HTERT RPE-1 (cell line): ENCODE results near the gene FAM25G.
"Not testable (repeated sequence)": the region's sequence is repeated elsewhere in the genome, so short reads cannot be mapped to it uniquely, and the experiment has no call there.

Experiments
- in situ Hi-C: fragments of 300-500 bp; cut with MboI; formaldehyde crosslinking; loops from 4 replicates; pipeline ENCODE4 v1.14.3; 2020; ENCODE audit warnings: low sequenced_read_pairs

The FAM25G gene

DNA sequence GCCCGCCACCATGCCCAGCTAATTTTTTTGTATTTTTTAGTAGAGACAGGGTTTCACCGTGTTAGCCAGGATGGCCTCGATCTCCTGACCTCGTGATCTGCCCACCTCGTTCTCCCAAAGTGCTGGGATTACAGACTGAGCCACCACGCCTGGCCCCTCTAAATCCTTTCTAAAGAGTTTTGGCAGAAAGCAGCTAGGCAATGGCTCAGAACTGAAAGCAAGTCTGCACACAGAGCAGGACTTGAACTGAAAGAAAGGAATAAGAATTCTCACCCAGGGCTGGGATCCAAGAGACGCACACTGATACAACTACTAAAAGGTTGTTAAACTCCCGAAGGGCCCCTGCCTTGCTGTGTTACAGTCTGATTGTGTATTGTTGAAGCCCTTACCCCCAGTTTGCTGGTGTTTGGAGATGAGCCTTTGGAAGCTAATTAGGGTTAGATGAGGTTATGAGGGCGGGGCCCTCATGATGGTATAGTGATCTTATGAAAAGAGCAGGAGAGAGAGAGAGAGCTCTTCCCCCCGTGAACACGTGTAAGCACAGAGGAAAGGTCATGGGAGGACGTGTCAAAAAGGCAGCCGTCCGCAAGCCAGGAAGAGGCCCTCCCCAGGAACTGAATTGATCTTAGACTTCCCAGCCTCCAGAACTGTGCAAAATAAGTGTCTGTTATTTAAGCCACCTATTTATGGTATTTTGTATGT, 26.1 kb downstream of the FAM25G start:
- in situ Hi-C loops: not testable (repeated sequence)

DNA sequence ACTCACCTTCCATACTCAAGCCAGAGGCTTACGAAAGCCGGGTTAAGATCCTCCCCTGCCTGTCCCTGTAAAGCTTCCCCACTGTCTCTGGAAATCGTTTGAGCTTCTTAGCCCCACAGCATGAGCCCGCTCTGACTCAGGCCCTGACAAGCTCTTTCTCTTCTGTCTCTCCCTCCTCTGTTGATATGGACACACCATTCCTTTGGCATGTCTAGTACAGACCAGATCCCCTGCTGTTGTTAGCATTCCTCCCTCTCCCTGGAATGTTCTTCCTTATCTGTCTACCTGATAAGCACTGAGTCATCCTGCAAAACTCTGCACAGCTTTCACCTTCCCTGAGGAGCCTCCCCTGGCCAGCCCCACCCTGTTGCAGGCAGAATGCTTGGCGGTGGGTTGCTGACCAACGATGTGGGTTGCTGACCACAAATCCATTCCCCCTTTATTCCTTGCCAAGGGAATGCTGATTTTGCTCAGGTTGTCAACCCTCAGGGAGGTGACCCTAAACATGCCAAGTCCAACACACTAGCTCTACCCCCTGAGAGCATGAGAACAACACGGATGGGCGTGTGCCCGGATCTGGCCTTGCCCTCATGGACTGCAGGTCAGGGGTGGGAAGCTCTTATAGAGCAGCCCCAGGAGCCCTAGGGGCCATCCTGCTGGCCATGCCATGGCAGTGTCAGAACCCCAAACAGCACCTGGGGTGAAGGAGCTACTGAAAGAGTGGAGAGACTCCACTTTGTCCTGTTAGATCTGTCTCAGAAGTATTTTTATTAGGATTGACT, 28.7 kb downstream of the FAM25G start:
- in situ Hi-C loops: not testable (repeated sequence)

DNA sequence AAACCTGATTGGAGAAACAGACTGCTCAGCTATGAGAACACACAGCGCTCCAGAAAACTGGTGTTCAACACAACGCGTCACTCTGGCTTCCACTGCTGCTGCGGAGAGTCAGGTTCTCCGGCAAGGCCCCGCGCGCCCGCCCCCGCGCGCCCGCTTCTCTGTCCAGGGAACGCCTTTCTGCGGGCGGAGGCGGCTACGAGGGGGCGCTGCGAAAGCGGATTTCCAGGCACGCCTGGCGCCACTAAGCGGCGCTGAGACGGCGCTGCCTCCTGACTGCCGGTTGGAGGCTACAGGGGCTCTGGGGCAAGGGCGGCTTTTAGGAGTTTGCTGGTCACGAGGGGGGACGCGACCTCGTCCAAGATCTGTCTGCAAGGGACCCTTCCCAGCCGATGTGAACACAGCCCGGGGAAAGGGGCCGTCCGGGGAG, 30.2 kb downstream of the FAM25G start:
- in situ Hi-C loops: not testable (repeated sequence)

DNA sequence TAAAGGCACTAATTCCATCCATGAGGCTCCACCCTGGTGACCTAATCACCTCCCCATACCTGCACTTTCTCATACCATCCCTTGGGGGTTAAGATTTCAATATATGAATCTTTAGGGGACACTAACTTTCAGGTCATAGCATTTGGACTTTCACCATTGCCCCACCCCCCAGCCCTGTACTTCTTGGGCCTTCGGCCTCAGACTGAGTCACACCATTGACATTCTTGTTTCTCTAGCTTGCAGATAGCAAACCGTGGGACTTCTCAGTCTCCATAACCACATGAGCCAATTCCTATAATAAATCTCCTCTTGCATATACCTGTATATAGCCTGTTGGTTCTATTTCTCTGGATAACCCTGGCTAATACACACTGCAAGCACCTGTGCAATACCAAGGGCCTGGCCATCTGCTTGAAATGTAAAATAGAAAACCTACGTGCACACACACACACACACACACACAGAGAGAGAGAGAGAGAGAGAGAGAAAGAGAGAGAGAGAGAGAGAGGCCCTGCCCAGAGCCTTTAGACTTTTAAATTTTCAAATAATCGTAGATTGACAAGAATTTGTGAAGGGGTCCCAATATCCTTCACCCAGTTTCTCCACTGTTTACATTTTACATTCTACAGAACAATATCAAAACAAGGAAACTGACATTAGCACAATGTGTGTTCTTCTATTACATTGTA, 32.9 kb downstream of the FAM25G start:
- in situ Hi-C loops: no loop called here

DNA sequence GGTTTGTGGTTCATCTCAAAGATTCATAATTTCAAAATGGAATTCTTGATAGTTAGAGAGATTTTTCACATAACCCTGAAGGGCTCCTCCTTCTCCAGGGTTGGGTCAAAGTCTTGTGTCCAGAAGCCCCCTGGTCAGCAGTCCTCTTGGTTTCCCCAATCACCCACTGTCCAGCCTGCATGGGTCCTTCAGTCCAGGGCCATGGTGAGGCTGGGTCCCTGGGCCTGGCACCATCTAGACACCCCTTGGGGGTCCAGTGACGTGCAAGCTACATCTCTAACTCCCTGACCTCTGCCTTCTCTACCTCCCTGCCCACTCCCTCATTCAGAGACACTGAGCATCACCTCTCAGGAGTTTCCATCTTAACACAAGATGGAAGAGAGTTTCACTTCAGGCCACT, 33.7 kb downstream of the FAM25G start:
- in situ Hi-C loops: no loop called here

DNA sequence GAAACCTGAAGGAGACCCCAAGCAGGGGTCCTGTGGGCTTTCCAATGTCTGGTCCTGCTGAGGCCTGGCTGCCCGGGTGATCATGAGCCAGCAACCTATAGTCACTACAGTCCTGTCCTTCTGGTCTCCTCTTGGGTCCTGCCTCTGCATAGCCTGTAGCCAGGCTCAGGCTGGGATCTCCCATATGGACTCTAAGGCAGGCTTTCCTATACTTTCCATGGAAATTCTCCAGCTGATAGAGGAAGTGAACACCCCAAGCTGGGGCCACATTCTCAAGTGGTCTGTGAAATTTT, 34.0 kb downstream of the FAM25G start:
- in situ Hi-C loops: no loop called here

DNA sequence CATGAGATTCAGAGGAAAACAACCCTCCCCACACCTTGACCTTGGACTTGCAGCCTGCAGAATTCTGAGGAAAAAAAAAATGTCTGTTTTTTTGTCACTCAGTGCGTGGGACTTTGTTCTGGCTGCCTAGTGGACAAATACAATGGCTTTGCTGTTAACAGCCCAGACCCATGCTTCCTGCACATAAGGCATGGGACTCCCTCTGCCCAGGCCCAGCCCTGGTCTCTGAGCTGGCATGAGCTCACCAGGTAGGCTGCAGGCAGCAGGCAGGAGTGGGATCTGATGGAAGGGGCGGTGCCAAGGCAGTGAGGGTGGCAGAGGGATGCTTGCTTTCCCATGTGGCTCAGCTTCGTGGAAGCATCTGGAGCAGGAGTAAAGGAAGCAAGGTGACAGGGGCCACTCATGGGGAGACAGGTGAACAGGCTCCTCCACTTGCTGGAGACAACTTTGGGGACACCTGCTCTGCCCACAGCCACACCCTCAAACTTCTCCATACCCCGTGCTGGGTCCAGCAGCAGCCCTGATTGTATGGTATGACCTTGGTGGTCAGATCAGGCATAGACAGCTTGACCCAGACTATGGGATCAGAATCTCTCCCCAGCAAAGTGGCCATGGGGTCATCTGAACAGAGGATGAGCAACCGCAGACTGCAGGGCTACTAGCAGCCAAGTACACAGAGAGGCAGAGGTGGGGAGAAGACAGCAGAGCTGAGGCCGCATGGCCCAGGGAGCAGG, 34.5 kb downstream of the FAM25G start:
- in situ Hi-C loops: no loop called here

DNA sequence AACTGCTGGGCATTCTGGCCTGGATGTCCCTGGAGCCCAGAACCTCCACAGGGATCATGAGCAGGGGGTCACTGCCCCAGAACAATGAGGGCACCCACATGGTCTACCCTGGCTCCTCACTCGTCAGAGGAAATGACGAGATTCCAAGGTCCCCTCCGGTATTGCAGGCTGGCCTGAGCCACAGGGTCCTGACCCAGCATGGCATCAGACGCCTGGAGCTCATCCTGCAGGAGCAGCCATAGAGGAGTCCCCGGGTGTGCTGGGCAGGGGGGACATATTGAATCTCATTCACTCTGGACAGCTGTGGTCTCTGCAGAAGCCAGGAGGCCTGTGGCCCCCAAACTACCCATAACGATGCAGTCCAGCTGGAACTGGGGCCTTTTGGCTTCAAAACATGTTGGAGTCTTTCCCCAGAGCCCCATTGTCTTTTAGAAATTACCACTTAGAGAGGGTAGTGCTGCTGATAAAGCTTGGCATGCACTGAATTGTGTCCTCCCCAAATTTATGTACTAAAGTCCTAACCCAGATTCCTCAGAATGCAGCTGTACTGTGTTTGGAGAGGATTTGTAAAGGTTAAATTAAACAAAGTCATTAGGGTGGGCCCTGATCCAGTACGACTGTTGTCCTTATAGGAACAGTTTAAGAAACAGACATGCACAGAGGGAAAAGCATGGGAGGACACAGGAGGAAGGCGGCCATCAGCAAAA, 35.3 kb downstream of the FAM25G start:
- in situ Hi-C loops: no loop called here

DNA sequence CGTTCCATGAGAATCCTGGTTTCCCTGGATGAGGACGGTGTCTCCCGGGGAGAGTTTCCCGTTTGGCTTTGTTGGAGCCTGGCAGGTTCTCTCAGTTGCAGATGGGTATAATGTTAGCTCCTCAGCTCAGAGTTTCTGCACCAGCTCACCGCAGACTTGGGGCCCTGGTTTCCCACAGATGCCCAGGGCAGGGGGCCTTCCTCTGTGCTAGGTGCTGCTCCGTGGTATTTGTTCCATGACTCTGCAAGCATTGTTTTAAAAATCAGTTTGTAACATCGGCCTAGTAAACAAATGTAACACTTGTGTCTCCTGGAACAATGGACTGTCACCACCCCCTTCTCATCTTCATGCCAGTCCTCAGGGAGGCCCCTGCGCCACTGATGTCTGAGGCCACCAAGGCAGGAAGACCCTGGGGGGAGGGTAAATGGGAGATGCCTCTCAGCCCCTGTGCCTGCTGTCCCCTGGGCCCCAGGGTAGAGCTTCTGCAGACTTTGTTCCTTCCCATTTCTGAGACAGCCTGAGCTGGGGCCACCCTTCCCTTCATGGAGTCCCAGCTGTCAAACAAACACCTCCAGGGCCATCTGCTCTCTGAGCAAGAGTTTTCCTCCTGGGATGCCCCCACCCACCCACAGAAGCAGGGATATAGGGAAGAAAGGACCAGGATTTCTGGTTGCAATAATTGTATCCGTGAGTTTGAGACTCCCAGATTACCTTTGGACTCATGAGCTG, 36.0 kb downstream of the FAM25G start:
- in situ Hi-C loops: not testable (repeated sequence)

DNA sequence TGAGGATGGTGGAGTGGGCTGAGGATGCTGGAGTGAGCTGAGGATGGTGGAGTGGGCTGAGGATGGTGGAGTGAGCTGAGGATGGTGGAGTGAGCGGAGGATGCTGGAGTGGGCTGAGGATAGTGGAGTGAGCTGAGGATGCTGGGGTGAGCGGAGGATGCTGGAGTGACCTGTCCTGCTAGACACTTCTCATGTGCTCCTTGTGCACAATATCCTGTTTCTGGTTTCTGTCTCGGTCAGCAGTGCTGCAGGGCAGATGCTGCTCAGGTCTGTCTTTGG, 36.8 kb downstream of the FAM25G start:
- in situ Hi-C loops: no loop called here

DNA sequence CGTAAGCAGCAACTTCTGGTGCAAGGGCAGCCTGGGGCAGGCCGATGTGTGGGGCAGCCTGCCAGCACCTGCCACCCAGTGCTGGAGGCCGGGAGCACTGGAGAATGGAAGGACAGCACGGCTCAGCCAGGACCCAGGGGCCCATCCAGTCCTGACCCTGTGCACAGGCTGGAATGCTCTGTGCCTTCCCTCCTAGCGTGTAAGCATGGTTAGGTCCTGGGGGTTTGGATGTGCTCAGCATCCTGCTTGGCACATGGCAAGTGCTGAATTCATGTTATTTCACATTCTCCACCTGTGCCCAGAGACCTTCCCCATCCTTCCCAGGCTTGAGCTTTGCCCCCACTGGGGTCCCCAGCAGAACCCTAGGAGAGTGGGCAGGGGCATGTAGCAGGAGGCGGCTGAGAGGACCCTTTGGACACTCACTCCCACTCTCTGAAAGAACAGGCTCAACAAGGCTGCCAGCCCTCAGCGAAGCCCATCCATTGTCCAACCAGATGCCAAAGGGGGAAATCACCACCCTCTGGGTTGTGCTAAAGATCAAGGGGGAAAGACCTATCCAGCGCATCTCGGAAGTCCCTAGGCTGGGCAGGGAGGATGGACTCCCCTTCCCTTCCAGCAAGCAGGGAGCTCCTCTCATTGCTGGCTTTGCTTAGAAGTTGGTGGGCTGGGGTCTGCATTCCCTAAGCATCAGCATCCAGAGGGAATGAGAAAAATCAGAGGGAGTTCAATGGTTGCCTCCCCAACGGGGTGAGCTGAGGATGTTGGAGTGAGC, 37.3 kb downstream of the FAM25G start:
- in situ Hi-C loops: no loop called here

DNA sequence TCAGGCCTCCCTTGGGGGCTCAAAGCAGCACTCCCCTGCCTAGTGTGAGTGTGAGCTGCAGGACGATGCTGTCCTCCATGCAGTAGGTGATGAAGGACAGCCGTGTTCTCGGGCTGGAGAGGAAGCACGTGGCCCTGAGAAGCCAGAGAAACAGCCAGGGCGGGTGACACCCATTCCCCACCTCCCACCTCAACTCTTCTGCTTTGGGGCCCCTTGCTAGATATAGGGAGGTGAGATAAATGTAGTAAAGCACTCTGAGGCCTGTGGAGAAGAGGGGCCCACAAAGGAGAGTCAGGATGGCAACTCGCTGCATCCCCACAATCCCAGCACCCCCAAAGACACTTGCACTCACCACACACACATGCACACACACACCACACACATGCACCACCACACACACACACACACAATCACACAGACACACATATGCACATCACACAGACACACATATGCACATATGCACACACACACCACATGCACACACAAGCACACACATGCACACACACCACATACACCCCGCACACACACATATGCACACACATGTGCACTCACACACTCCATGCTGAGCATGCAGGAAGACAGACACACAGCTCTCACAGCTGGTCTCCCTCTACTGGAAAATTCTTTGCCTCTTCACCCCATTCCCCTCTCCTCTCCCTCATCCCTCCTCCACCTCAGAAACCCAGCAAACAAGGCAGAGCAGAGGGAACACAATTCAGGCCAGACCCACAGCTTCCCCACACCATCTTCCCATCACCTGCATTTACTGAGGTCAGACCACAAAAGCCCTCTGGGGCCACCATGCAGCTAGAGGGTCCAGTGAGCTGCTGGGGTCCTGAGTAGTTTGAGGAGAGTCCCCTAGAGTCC, 38.1 kb downstream of the FAM25G start:
- in situ Hi-C loops: no loop called here

DNA sequence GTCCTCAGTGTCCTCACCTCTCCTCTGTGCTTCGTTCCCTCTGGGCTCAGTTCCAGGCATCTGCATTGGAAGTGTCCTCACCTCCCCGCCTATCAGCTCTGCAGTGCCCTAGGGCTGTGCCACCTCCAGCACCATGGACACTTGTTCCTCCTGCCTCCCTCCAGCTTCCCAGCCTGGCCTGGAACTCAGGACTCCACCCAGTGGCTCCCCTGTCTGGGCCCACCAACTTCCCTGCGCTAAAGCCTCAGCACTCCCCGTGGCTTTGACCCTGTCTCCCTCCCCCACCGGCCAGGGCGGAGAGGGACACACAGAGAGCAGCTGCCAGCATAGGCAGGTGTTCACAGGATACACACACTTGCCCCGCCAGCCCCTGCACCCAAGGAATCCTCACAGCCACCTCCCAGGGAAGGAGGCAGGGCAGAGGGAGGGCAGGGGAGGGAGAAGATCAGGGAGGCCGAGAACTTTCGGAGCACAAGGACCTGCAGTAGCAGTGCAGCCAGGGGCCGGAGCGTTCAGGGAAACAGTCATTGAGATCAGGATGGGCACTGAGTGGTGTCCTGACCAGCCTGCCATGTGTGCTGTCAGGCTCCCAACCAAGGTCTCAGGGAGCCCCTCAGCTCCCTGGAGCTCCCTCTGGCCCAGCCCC, 38.9 kb downstream of the FAM25G start:
- in situ Hi-C loops: no loop called here

DNA sequence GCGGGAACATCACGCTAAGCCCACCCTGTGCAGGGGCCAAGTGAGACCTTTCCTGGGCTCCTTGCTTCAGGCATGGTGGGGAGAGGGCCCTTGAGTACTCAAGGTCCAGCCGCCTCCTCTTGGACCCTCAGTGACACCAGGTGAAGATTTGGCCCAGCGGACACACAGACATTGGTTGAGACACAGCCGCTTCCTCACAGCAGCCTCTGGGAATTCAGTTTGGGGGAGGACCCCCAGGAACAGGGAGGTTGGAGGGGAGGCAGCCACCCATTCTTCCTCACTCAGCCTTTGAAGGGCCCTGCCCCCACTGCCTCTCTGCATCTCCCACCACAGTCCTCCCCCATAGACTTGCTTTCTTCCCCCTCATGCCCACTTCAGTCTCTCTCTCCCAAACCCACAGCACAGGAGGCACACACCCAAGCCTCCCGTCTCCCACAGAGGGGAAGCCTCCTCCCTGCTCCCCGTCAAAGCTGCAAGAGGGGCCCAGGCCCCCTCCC, 39.5 kb downstream of the FAM25G start:
- in situ Hi-C loops: no loop called here

DNA sequence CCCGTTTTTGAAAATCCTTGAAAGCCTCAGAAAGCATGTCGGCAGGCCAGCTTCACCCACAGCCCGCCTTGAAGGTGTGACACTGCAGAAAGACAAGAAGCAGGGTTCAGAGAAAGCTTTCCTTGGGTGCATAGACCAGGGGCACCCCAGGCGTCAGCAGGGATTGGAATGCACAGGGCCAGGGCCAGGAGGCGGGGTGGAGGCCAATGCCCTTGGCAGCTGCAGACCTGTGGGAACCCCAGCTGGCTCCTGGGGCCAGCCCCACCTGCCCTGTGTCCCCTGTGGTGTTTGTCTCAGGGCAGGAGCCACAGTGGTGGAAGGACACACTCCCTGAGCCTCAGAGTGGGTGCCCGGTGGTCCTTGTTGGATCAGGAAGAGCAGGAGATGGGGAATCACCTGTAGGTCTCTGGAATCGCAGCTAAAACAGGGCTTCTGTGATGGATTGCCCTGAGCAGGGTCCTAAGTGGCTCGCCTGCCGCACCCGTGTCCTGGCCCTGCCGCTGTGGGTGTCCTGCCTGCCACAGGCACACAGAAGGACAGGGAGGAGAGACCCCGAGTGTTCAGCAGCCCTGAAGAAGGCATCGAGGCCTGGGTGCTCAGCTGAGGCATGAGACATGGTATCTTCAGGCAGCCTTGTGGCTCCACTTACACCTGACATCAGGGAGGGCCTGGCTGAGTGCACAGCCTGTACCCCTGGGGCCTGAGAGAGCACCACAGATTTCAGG, 40.1 kb downstream of the FAM25G start:
- in situ Hi-C loops: no loop called here

DNA sequence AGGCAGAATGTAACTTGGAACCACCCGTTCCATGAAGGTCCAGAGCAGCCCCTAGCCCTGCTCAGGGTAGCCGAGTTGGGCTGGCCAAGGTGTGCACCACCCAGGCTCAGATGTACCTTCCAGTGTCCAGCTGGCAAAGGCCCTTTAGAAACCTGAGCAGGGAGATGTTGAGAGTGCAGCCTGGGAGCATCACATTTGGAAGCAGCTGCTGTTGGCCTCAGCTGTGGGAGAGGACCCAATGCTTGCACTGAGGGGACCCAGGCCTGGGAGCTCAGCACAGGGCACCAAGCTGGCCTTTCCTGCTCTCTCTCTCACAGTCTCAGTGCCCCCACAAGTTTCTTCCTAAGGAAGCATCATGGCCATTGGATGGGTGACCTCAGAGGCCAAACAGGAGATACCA, 41.1 kb downstream of the FAM25G start:
- in situ Hi-C loops: no loop called here

DNA sequence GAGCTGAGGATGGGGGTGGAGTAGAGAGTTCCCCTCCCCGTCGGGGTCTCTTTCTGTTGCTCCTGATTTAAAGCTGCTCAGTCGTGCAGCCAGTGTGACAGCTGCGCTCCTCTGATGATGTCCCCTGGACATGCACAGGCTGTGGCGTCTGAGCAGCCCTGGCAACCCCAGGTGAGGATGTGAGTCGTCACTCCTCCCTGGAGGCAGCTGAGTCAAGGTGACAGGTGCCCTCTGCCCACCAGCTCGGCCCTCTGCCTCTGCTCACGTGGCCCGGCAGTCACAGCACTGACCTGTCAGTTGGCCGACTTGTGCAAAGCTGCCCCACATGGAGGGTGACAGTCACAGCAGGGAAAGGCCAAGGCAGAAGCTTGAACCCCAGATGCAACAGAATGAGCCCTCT, 41.5 kb downstream of the FAM25G start:
- in situ Hi-C loops: no loop called here
